HG03097 (cell line): ENCODE measurements around the gene TRIM67.
"Not testable (repeated sequence)": the region's sequence is repeated elsewhere in the genome, so short reads cannot be mapped to it uniquely, and the experiment has no call there.

ENCODE experiments used
- ATAC-seq: cut with Tn5 transposase; IDR thresholded peaks from one replicate; pipeline ENCODE4 v1.9.1; 2021; ENCODE audit not compliant: unreplicated experiment, low FRiP score

Gene TRIM67

DNA sequence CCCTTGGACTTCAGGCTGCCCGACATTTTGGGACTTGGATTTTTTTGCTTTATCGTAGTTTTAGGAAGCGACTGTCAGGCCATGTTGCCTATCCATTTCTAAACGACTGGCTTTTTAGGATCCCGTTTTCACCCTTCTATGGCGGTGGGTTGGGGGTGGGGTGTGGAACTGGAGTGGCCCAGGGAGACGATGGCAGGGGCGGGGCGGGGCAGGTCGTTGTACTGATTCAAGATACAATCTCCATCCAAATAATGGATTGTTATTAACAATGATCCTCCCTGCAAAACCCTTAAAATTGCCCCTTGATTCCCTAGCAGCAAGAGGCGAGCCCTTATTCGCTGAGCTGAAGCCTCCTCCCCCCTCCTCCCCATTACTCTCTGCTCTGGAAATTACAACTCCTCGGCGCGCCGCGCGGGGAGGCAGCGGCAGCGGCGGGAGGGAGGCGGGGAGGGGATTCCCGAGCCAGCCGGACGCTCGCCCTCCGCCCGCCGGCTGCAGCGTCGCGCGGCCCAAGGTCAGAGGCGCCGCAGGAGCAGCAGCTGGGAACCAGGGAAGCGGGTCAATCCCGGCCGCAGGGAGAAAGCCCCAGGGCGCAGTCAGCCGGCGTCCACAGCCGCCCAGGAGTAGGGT, at the start of gene TRIM67:
TSS of gene TRIM67 (plus strand) at position 392 of the 630 bp plus-strand sequence. CDS start 912 bp downstream, outside the sequence.
- ATAC-seq, result no peak

DNA sequence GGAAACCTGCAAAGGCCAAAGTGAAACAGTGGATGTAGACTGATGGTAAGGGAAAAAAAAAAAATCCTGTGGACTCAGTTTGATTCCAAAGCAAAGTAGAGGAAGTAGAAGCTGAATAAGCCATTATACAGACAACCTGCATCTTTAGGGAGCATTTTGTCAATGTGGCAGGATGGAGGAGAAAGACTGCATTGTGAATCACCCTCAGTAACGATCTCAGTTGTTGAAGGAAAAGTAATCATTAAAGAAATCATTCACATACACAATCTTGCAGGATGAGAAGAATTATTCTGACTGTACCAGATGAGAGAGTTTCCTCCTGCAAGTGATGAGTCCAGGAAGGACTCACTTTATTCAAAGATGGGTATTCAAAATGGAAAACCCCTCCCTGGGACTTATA, 45.1 kb upstream of the TRIM67 start:
- ATAC-seq, result no peak

- no peak for ATAC-seq
Measured at GRCh38 chr1:231118704-231119453, 43.0 kb upstream of the TRIM67 start.

DNA sequence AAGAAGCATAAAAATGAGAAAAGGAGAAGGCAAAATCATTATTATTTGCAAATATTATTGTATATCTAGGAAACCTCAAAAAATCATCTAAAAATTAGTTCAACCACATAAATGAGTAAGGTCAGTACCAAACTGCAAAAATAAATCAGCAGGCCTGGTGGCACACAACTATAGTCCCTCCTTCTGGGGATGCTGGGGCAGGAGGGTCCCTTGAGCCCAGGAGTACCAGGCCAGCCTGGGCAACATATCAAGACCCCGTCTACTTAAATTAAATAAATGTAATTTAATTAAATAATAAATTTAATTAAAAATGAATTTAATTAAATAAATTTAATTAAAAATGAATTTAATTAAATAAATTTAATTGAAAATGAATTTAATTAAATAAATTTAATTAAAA, 40.3 kb upstream of the TRIM67 start:
- no peak for ATAC-seq

DNA sequence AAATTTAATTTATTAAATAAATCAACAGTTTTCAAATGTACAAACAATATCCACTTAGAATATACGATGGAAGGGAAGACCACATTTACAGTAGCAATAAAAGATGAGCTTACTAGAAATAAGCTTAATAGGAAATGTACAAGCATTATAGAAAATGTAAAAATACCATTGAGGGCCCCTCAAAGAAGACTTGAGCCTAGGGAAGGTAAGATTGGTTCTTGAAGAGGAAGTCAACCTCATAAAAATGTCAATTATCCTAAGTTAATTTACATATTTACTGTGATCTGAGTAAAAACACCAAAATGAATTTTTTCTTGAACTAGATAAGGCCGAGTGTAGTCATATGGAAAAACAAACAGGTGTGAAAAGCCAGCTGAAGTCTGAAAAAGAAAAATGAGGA, 39.7 kb upstream of the TRIM67 start:
- no peak for ATAC-seq

GRCh38 chr1:231124746-231125145, 37.1 kb upstream of the TRIM67 start:
- ATAC-seq, result no peak

DNA sequence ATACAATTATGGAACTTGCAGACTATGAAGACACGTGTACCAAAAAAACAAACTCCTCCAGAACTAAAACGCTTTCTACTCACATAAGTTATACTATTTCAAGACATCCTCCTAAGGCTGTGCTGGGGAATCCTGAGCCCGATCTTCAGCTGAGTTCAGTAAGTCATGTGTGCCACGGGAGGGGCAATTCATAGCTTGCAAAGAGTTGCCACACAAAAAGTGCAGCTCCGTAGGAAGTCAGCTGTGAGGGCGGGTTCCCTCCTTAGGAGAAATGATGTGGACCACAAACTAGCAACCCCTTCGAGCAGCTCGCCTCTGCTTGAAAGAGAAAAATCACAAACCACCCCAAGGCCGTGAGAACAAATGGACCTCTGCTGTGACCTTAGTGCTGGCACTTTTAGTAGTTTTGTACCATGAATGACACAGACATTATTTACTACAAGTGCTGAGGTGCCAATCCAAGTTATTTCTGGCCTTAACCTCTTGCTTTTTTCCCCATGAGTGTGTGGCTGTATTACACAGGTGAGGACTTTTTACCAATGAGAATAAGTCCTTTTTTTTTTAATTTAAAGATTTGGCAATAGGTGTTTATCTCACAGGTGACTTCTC, 35.8 kb upstream of the TRIM67 start:
- no peak for ATAC-seq

- ATAC-seq, result not testable (repeated sequence)
Measured at GRCh38 chr1:231127106-231127505, 34.8 kb upstream of the TRIM67 start.

GRCh38 chr1:231128471-231128870, 33.4 kb upstream of the TRIM67 start:
- ATAC-seq, result not testable (repeated sequence)

GRCh38 chr1:231130544-231130943, 31.3 kb upstream of the TRIM67 start:
- ATAC-seq, result no peak

- ATAC-seq, result not testable (repeated sequence)
Measured at GRCh38 chr1:231132591-231132990, 29.3 kb upstream of the TRIM67 start.

- no peak for ATAC-seq
Measured at GRCh38 chr1:231134624-231135023, 27.2 kb upstream of the TRIM67 start.

DNA sequence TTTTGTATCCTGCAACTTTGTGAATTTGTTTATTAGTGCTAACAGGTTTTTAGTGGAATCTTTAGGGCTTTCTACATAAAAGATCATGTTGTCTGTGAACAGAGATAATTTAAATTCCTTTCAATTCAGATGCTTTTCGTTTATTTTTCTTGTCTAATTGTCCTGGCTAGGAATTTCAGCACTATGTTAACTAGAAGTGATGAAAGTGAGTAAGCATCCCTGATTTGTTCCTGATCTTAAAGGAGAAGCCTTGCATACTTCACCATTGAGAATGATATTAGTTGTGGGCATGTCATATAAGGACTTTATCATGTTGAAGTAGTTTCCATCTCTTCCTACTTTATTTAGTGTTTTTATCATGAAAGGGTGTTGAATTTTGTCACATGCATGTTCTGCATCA, 23.6 kb upstream of the TRIM67 start:
- ATAC-seq, result no peak

- ATAC-seq, result no peak
Measured at GRCh38 chr1:231139125-231139649, 22.7 kb upstream of the TRIM67 start.

DNA sequence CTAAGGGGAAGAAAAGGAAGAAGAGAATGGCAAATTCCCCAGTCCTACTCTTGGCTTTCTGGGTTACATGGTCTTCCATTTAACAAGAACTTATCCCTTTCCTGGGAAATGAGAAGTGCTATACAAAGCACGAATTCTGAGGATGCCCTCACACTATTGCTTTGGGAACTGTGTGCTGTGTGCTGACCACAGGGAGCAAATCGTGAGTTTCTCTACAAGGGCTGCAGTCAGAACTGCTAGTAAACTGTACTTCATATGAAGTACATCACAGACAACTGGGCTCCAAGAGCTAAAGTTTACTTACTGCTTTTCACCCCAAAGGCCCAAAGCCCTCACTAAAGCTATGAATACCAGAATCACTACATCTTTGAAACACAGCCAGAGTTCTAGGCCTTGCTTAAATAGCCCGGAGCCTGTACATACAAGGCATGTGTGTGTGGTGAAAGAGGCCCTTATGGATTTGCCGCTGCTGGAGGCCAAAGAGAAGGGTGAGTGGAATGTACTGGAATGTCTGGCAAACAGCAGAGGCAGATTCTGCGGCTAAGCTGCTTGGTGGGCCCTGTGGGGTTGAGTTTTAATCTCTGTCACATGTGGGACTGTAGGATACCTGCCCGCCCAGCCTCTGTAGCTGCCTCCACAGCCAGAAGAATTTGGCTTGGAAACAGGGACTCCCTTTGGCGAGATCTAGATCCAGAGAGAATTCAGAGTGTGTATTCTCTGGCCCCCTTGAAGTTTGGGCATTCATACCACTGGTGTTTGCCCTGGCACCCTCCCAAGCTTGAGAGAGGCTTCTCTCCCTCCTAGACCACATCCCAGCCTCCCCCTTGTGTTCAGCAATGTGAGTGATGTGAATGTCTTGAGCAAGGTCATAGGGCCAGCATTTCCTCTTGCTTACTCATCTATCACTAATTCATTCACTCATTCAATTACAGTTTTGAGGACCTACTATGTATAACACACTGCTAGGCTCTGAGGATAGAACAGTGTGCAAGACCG, 21.9 kb upstream of the TRIM67 start:
- ATAC-seq, result no peak

DNA sequence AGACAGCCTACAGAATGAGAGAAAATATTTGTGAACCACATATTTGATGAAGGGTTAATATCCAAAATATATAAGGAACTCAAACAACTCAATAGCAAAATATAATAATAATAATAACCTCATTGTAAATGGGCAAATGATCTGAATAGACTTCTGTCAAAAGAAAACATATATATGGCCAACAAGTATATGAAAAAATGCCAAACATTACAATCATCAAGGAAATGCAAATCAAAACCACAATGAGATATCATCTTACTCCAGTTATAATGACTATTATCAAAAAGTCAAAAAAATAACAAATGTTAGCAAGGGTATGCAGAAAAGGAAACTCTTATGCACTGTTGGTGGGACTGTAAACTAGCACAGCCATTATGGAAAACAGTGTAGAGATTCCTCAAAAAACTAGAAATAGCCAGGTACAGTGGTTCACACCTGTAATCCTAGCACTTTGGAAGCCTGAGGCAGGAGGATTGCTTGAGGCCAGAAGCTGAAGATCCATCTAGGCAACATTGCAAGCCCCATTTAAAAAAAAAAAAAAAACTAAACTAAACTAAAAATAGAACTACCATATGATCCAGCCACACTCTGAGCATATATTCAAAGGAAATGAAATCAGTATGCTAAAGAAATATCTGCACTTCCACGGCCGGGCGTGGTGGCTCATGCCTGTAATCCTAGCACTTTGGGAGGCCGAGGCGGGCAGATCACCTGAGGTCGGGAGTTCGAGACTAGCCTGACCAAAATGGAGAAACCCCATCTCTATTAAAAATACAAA, 17.3 kb upstream of the TRIM67 start:
- no peak for ATAC-seq

DNA sequence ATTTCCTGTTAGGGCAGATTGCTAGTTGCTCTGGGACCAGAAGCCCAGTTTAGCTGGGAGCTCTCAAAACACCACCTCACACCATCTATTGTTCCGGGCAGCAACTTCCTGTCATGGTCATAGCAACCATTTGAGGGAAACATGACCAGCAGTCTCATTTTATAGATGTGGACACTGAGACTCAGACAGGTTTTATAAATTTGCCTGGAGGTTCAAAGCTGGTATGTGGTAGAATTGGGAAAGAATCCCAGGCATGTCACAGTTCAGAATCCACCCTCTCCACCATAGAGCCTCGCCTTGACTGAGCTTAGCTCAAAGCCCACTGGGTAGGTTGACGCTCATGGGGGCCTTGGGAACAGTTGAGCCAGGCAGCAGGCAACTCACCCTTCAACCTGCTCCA, 14.0 kb upstream of the TRIM67 start:
- no peak for ATAC-seq

- no peak for ATAC-seq
Measured at GRCh38 chr1:231151811-231152210, 10.0 kb upstream of the TRIM67 start.

DNA sequence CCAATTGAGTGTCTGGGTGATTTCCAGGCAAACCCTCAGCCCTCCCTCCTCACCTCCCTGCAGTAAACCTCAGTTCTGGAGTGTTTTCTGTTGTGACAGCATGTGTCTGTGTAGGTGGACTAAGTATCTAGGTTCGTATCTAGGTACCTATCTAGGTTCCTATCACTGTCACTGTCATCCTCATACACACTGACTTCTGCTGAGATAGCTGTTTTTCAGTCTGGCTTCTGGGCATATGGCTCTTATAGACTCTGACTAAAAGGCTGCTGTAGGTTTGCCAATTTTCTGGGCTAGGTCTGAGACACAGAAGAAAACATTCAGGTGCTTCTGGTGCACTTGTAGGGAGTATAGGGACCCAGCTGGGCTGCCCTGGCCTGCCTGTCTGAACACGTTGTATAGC, 8.1 kb upstream of the TRIM67 start:
- no peak for ATAC-seq

GRCh38 chr1:231155808-231156207, 6.0 kb upstream of the TRIM67 start:
- ATAC-seq, result no peak
